H1 (cell line): Measurements from ENCODE around the gene BSCL2. TPM values are rescaled to one million over a fixed set of nuclear protein-coding genes. Genes with fewer than 3 reads are reported as not detected.
A peak's percentile ranks its signal among the peaks of the same experiment; 100 is the strongest.

Experiments used
- ASH2L ChIP-seq: fragments of 200-600, 300-600 bp; sonication (generic); IDR thresholded peaks from one replicate; pipeline ENCODE4 v1.7.1; 2017; ENCODE audit warnings: low read length
- CBX5 ChIP-seq: fragments of 300-800, 300-1000 bp; sonication (generic); IDR thresholded peaks from 2 replicates; pipeline ENCODE4 v1.7.1; 2016; ENCODE audit warnings: antibody characterized with exemption, low read length, low read depth
- CTBP2 ChIP-seq: IDR thresholded peaks from 2 replicates; pipeline ENCODE4 v1.7.0; 2011; ENCODE audit warnings: borderline replicate concordance, mild to moderate bottlenecking, moderate library complexity, mixed read lengths, low read length; ENCODE audit not compliant: insufficient read depth, insufficient read length
- FOSL1 ChIP-seq: IDR thresholded peaks from 2 replicates; pipeline ENCODE4 v1.6.1; 2011; ENCODE audit warnings: mild to moderate bottlenecking, low read depth, low read length, moderate library complexity; ENCODE audit not compliant: insufficient read depth
- KDM4A ChIP-seq: IDR thresholded peaks from one replicate; pipeline ENCODE4 v1.7.1; 2012; ENCODE audit warnings: low read depth, mild to moderate bottlenecking, moderate library complexity, low read length, inconsistent platforms; ENCODE audit not compliant: severe bottlenecking
- KDM5A ChIP-seq: fragments of 200-600 bp; IDR thresholded peaks from 2 replicates; pipeline ENCODE4 v1.7.1; 2012; ENCODE audit warnings: mild to moderate bottlenecking, low read length, inconsistent platforms, mixed read lengths
- NANOG ChIP-seq: IDR thresholded peaks from 2 replicates; pipeline ENCODE4 v1.6.1; 2011; ENCODE audit warnings: low read length, low read depth, mild to moderate bottlenecking, inconsistent platforms; ENCODE audit not compliant: insufficient read depth, poor library complexity, severe bottlenecking
- PHF8 ChIP-seq: fragments of 200-600 bp; sonication (generic); conservative IDR thresholded peaks from 2 replicates; pipeline ENCODE4 v1.7.1; 2012; ENCODE audit warnings: low read depth, mild to moderate bottlenecking, inconsistent platforms, low read length, moderate library complexity
- POU5F1 ChIP-seq: IDR thresholded peaks from 2 replicates; pipeline ENCODE4 v1.6.1; 2011; ENCODE audit warnings: low read depth, mild to moderate bottlenecking, low read length, moderate library complexity
- RAD21 ChIP-seq, 2 experiments: IDR thresholded peaks in 1 of 2; conservative IDR thresholded peaks in 1 of 2; 2 replicates each; pipeline ENCODE4 v1.6.1; 2011; ENCODE audit warnings: low read depth in 2 of 2, low read length in 2 of 2, improper control_type of control experiment in 1 of 2, inconsistent platforms in 1 of 2, mild to moderate bottlenecking in 1 of 2, moderate library complexity in 1 of 2
- RNF2 ChIP-seq: fragments of 200-900, 300-1000 bp; sonication (generic); IDR thresholded peaks from 2 replicates; pipeline ENCODE4 v1.7.1; 2016; ENCODE audit warnings: borderline replicate concordance, low read depth, mild to moderate bottlenecking, antibody characterized with exemption, low read length; ENCODE audit not compliant: poor library complexity, severe bottlenecking; ENCODE audit errors: missing control alignments
- SIN3A ChIP-seq, 2 experiments: IDR thresholded peaks in 1 of 2; conservative IDR thresholded peaks in 1 of 2; 2 replicates each; pipeline ENCODE4 v1.6.1; 2011 to 2012; ENCODE audit warnings: low read length in 2 of 2, improper control_type of control experiment in 1 of 2, low read depth in 1 of 2, mild to moderate bottlenecking in 1 of 2
- SP1 ChIP-seq: IDR thresholded peaks from 2 replicates; pipeline ENCODE4 v1.6.1; 2011; ENCODE audit warnings: low read depth, low read length
- SRF ChIP-seq: IDR thresholded peaks from 2 replicates; pipeline ENCODE4 v1.6.1; 2011; ENCODE audit warnings: mild to moderate bottlenecking, low read depth, low read length, moderate library complexity
- TCF12 ChIP-seq: IDR thresholded peaks from 2 replicates; pipeline ENCODE4 v1.6.1; 2011; ENCODE audit warnings: low read depth, mild to moderate bottlenecking, low read length
- TEAD4 ChIP-seq: IDR thresholded peaks from 2 replicates; pipeline ENCODE4 v1.6.1; 2012; ENCODE audit warnings: low read depth, low read length, inconsistent platforms, mixed read lengths
- polyA plus RNA-seq, 7 experiments: library from polyadenylated mRNA; depleted of rRNA in 3 of 7; stranded (reverse) in 5 of 7; unstranded in 2 of 7; fragments of >200 nt in 5 of 7; fragments of 200-250 nt in 2 of 7; gene quantifications; 1 replicate in 5 of 7; 2 replicates in 1 of 7; 4 replicates in 1 of 7; pipeline versions ENCODE4 v1.2.1 to v1.2.3, GENCODE V29; 2011 to 2013; ENCODE audit warnings: missing spikeins in 2 of 7, mixed read lengths in 2 of 7
- total RNA-seq: library from RNA; stranded (reverse); fragmentation: NEBNext Ultra II Directional; extraction: Animal tissue kit (Norgen Biotek cat#: 25700); gene quantifications from 2 replicates; pipeline ENCODE4 v1.2.1, GENCODE V29; 2021
- TF ChIP-seq, protein P1 (sequence below): IDR thresholded peaks from 2 replicates; pipeline ENCODE4 v1.6.1; 2011; ENCODE audit warnings: low read length, improper control_type of control experiment
- TF ChIP-seq, protein P2 (sequence below): IDR thresholded peaks from 2 replicates; pipeline ENCODE4 v1.6.1; 2012; ENCODE audit warnings: inconsistent platforms

Gene BSCL2
- total and polyA plus RNA-seq, 2 of the 8 experiments (the other 6 are each of a cell fraction or from before 2014, with no cell fraction given): 59.5 to 264 TPM

GRCh38 chr11:62728171-62728988 lies 21.2 kb upstream of the BSCL2 start, which contains the start of gene TTC9C (continued):
- TF ChIP-seq CBX5 (no peak), TCF12 (no peak), TEAD4 (no peak), KDM4A (peak; percentile 25), CTBP2 (no peak), RNF2 (no peak), ASH2L (no peak), NANOG (no peak), RAD21 (IDR thresholded peaks at IDR 0.05 in 1 of 2, conservative IDR thresholded peaks at IDR 0.05 in 1 of 2; ENCODE audit: low read depth in 2 of 2, low read length in 2 of 2) (no peak), FOSL1 (no peak), SP1 (no peak), PHF8 (peak; percentile 52), POU5F1 (no peak), KDM5A (no peak), SIN3A (conservative IDR thresholded peaks at IDR 0.05 in 1 of 2, IDR thresholded peaks at IDR 0.05 in 1 of 2; ENCODE audit: low read depth in 1 of 2, low read length in 2 of 2) (peak; percentile 55 to 57; a peak in 1 of 4 replicates), SRF (no peak)
- TF ChIP-seq, protein P1, sequence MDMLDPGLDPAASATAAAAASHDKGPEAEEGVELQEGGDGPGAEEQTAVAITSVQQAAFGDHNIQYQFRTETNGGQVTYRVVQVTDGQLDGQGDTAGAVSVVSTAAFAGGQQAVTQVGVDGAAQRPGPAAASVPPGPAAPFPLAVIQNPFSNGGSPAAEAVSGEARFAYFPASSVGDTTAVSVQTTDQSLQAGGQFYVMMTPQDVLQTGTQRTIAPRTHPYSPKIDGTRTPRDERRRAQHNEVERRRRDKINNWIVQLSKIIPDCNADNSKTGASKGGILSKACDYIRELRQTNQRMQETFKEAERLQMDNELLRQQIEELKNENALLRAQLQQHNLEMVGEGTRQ: no peak
- TF ChIP-seq, protein P2, sequence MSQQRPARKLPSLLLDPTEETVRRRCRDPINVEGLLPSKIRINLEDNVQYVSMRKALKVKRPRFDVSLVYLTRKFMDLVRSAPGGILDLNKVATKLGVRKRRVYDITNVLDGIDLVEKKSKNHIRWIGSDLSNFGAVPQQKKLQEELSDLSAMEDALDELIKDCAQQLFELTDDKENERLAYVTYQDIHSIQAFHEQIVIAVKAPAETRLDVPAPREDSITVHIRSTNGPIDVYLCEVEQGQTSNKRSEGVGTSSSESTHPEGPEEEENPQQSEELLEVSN: no peak
